Lung (tissue), 12 donors: ENCODE results near the gene TOR4A. TPM values are rescaled to one million over a fixed set of nuclear protein-coding genes. Genes with fewer than 3 reads are reported as not detected.

Experiments
- ATAC-seq: fragments of 200-7000 bp; cut with Tn5 transposase; one replicate; pipeline ENCODE4 v1.9.1; 2020; ENCODE audit warnings: moderate number of reproducible peaks; ENCODE audit not compliant: insufficient read depth, low FRiP score
- DNase-seq, 3 donors: peaks; one replicate each; pipeline ENCODE4 v3.0.0-alpha.2; 2013 to 2017
- H3K27ac ChIP-seq, 2 donors: one replicate each; pipeline ENCODE4 v1.5.1; 2013; ENCODE audit warnings: mild to moderate bottlenecking in 2 of 2, moderate library complexity in 2 of 2, control low read depth in 1 of 2, inconsistent platforms in 1 of 2, low read depth in 1 of 2, low read length in 1 of 2
- H3K27me3 ChIP-seq, 3 donors: one replicate each; pipeline ENCODE4 v1.5.1; 2013; ENCODE audit warnings: low read length in 2 of 3; ENCODE audit not compliant: control insufficient read depth in 3 of 3, insufficient read depth in 3 of 3
- H3K36me3 ChIP-seq, 4 donors: one replicate each; pipeline ENCODE4 v1.5.1; 2013; ENCODE audit warnings: low read length in 4 of 4, mild to moderate bottlenecking in 1 of 4, moderate library complexity in 1 of 4; ENCODE audit not compliant: control insufficient read depth in 4 of 4, insufficient read depth in 4 of 4
- H3K4me1 ChIP-seq, 5 donors: one replicate each; pipeline ENCODE4 v1.5.1; 2013; ENCODE audit warnings: low read length in 5 of 5, mild to moderate bottlenecking in 2 of 5, moderate library complexity in 1 of 5; ENCODE audit not compliant: control insufficient read depth in 5 of 5, insufficient read depth in 5 of 5
- H3K4me3 ChIP-seq: one replicate; pipeline ENCODE4 v1.5.1; 2013; ENCODE audit warnings: mild to moderate bottlenecking, control low read depth, moderate library complexity
- H3K9ac ChIP-seq, 2 donors: one replicate each; pipeline ENCODE4 v1.5.1; 2013; ENCODE audit warnings: low read length in 2 of 2, control low read depth in 1 of 2; ENCODE audit not compliant: insufficient read depth in 1 of 2
- H3K9me3 ChIP-seq, 4 donors: one replicate each; pipeline ENCODE4 v1.5.1; 2013; ENCODE audit warnings: low read length in 3 of 4, mild to moderate bottlenecking in 1 of 4, moderate library complexity in 1 of 4; ENCODE audit not compliant: control insufficient read depth in 4 of 4, insufficient read depth in 3 of 4
- WGBS, 2 donors: extraction: QIAGEN DNeasy Blood & Tissue Kit; methylation state at CpG; one replicate each; pipeline ENCODE4 v1.1.7; 2013; 5-methylcytosine and 5-hydroxymethylcytosine counted together
- polyA plus RNA-seq, 2 donors: library from polyadenylated mRNA; stranded (reverse); fragments of 200-250 nt; gene quantifications; one replicate each; pipeline ENCODE4 v1.2.1, GENCODE V29; 2013
- total RNA-seq, 2 donors: library from RNA; depleted of rRNA in 1 of 2; stranded (reverse); fragments of >200 nt in 1 of 2; gene quantifications; one replicate each; pipeline ENCODE4 v1.2.1, GENCODE V29; 2014 to 2021
- TF ChIP-seq, protein P1 (sequence below): IDR thresholded peaks from 2 replicates; pipeline ENCODE4 v1.5.1; 2012; ENCODE audit warnings: mild to moderate bottlenecking; ENCODE audit errors: control extremely low read depth, extremely low read depth
- donor health status: control.
- donor health status: control.
- donor health status: Bipolar disorder and iron deficiency.
- donor health status: healthy.
- donor health status: DM: yes; HTN: yes; CAD: no.

The TOR4A gene
- total and polyA plus RNA-seq, 4 donors: 9.6 to 42.5 (median 20.7) TPM

DNA sequence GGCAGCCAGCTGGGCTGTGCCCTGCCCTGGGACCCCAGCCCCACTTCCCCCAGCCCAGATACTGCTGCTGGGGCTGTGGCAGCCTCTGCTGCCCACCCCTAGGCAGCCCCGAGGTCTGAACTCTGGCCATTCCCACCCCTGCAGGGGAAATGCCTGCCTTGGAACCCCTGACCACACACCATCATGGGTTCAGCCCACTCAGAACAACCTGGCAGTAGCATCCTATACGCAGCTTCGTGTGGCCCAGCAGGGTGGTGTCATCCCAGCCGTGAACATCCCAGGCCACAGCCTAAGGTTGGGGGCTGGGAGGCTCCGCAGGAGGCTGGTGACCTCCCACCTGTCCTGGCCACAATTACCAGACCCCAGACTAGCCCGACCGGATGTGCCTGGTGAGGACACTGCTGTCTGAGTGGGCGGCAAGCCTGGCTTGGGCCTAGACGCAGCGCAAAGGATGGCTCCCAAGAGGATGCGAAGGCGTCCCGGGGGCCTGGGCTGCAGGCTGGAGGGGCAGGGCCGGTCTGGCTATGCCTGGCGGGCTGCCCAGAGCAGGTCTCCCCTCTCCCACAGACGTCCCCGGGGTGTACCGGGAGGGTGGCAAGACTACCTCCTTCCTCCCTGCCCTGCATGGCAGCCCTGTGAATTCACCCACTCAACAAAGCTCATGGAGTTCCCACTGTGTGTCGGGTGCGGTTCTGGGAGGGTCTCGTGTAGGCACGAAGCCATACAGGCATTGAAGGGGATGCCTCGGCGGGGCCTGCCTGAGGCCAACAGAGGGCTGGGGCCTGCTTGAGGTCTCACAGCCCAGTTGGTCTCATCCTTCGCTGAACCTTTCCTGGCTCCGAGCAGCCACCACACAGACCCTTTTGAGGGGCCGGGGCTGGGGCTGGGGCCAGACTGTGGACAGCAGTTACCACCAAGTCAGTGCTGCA is 48.3 kb upstream of the TOR4A start:
- Histone ChIP-seq H3K4me3 (no peak overlapping the region), H3K27ac (no peak overlapping the region), H3K27me3 (peaks cover 0 to 6% (median 0%) of the 10 kb centered on the region in 3 donors), H3K9me3 (peaks cover 0 to 3% (median 0%) of the 10 kb centered on the region in 4 donors), H3K9ac (no peak overlapping the region), H3K4me1 (peaks cover 0 to 5% (median 0%) of the 10 kb centered on the region in 5 donors), H3K36me3 (no peaks in the 10 kb centered on the region)
- 69 to 73% methylated on average over 25 to 27 of the region's 27 CpGs for WGBS, 2 donors
- no peak for DNase-seq
- TF ChIP-seq, protein P1, sequence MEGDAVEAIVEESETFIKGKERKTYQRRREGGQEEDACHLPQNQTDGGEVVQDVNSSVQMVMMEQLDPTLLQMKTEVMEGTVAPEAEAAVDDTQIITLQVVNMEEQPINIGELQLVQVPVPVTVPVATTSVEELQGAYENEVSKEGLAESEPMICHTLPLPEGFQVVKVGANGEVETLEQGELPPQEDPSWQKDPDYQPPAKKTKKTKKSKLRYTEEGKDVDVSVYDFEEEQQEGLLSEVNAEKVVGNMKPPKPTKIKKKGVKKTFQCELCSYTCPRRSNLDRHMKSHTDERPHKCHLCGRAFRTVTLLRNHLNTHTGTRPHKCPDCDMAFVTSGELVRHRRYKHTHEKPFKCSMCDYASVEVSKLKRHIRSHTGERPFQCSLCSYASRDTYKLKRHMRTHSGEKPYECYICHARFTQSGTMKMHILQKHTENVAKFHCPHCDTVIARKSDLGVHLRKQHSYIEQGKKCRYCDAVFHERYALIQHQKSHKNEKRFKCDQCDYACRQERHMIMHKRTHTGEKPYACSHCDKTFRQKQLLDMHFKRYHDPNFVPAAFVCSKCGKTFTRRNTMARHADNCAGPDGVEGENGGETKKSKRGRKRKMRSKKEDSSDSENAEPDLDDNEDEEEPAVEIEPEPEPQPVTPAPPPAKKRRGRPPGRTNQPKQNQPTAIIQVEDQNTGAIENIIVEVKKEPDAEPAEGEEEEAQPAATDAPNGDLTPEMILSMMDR: no peak
- ATAC-seq: no peak

DNA sequence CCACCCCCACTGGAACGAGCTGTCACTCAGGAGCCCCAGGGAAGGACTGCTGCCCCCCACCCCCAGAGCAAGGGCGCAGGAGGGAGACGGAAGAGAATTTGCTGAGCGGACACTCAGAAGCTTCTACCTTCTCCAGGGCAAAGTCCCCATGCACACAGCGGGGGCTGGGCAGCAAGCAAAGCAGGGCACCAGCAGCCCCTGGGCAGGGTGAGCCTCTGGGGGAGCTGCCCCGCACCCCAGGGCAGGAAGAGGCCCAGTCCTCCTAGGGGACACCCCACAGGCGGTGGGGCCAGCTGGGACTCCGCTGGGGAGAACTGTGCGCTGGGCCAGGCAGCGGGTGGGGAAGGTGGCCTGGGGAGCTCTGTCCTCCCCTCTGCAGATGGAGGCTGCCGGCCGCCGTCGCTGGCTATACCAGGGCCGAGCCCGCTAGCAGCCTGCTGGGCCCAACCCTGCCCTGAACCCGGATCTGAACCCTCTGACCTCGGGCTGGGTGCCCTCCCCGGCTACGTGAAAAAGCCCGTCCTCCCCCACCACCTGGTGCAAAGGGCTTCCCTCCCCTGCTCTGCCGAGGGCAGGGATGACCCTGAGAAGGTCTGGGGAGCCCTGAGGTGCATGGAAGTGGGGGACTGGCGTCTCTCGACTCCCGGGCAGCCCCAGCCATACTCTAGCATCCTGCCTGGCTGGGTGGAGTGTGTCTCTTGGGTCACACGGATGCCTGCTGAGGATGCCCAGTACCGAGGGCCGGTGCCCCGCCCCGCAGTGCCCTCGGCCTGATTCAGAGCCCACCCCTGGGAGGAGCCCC is 47.4 kb upstream of the TOR4A start:
- WGBS, 2 donors: 64 to 66% methylated on average over 24 to 31 of the region's 31 CpGs
- H3K4me3 ChIP-seq: no peak overlapping the region
- ATAC-seq: no peak
- H3K27ac ChIP-seq: no peak overlapping the region
- TF ChIP-seq, protein P1: no peak
- peaks cover 0 to 4% (median 0%) of the 10 kb centered on the region in 5 donors for H3K4me1 ChIP-seq
- no peaks in the 10 kb centered on the region for H3K36me3 ChIP-seq
- H3K9ac ChIP-seq: no peak overlapping the region
- H3K9me3 ChIP-seq: peaks cover 0 to 3% (median 0%) of the 10 kb centered on the region in 4 donors
- peaks cover 0 to 6% (median 0%) of the 10 kb centered on the region in 3 donors for H3K27me3 ChIP-seq
- no peak for DNase-seq

DNA sequence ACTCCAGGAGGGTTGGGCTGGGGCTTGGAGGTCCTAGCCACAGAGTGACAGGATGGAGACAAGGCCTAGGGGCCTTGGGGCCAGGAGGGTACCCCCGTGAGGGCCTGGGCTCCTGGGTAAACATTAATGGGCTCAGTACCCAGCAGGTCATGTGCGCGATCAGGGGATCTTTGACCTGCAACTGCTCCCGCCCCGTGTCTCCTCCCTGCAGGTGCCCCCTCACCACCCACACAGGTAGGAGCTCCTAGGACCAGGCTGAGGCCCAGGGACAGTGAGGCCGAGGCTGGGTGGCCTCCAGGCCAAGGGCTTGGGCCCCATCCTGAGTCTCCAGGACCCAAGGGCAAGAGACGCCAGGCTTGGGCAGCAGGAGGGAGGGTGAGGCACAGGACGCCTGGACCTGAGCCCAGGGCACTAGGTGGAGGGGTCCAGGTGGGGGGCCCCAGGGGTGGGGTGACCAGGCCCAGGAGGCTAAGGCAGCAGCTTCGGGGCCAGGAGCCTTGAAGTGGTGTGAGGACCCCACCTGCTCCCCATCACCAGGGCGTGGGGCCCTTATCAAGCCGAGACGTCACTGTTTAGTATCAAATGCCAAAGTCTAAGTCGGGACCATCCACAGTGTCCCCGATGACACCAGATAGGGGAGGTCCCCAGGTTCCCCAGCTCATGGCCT is 46.7 kb upstream of the TOR4A start, which contains the start of gene SLC34A3:
Gene SLC34A3 (plus strand): TSS at position 197 of the 667 bp plus-strand sequence. CDS start 802 bp downstream, outside the sequence.
- 76 to 84% methylated on average over 14 of the region's 14 CpGs for WGBS, 2 donors
- Histone ChIP-seq H3K9ac (no peak within 1 kb of the TSS), H3K27me3 (peaks cover 0 to 6% (median 0%) of the 10 kb centered on the region in 3 donors), H3K36me3 (no peaks in the 10 kb centered on the region), H3K27ac (no peak within 1 kb of the TSS), H3K4me3 (no peak within 1 kb of the TSS), H3K9me3 (peaks cover 0 to 3% (median 0%) of the 10 kb centered on the region in 4 donors), H3K4me1 (peaks cover 0 to 4% (median under 1%) of the 10 kb centered on the region in 5 donors)
- no peak for DNase-seq
- no peak for ATAC-seq
- TF ChIP-seq, protein P1: no peak
